ENCODE data around the gene PSMB7. TPM values are rescaled to one million over a fixed set of nuclear protein-coding genes. Genes with fewer than 3 reads are reported as not detected.
A peak's percentile ranks its signal among the peaks of the same experiment; 100 is the strongest.

PSMB7 gene
- total and polyA plus RNA-seq, 2 donors from 2014 or later, result 105 to 250 TPM

DNA sequence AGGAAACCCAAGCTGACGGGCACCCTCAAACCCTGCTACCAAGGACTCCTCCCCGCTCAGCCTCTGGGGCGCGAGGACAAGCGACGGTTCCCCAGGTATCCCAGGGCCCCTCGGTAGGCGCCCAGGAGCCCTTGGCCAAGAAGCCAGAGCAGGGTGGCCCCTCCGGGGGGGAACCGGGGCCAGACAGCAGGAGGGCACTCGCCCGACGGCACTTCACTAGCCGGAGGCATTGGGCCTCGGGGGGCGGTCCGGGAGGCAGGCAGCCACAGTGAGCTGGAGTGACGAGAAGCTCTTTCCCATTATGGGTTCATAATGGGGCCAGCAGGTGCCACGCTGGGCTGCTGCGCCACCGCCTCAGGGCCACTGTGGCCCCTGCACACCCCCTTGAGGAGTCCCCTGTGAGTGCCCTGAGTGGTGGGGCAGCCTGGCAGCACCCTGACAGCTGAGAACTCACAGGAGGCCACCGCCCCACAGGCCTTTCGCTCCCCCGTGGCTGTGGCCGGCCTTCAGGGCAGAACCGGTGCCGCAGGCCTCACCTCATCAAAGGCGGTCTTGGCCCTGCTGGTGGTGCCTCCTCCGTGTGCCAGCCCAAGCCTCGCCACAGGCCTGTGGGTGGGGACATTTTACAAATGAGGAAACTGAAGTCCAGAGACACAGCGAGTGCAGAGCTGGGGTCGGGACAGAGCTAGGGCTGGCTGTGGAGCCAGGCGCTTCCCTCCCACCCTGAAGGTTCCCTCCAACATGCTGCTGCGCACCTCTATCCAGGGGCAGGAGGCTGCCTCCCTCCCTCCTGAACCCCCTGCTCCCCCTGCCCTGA is 68.7 kb downstream of the PSMB7 start:
- no peak for TF ChIP-seq CTCF (IDR thresholded peaks at IDR 0.05; ENCODE audit: borderline replicate concordance, extremely low read depth, insufficient read depth)
- FAIRE-seq (no peak), DNase-seq (peak in 1 of 5 donors; percentile 72)
- Histone ChIP-seq H3K9me3 (ENCODE audit: control insufficient read depth in 2 of 3, insufficient read depth in 1 of 3, low read length in 3 of 3) (no peaks in the 10 kb centered on the region), H3K27me3 (ENCODE audit: control insufficient read depth, insufficient read depth, low read length) (no peaks in the 10 kb centered on the region), H3K4me1 (ENCODE audit: control insufficient read depth in 2 of 3, insufficient read depth in 2 of 3, low read depth in 1 of 3, low read length in 3 of 3) (no peaks in the 10 kb centered on the region), H3K27ac (ENCODE audit: low read depth in 2 of 2, low read length in 2 of 2) (no peak overlapping the region), H3K36me3 (ENCODE audit: control insufficient read depth in 2 of 3, insufficient read depth in 3 of 3, low read length in 3 of 3) (peaks cover 5 to 27% (median 23%) of the 10 kb centered on the region in 3 donors), H3K4me3 (ENCODE audit: low read length in 3 of 3) (no peak overlapping the region), H3K9ac (ENCODE audit: low read length in 3 of 3) (no peak overlapping the region)
- intact Hi-C loops (cut with DNase I), result no loop called here

GRCh38 chr9:124345751-124346281 is 69.4 kb downstream of the PSMB7 start:
- DNase-seq, result peak in 1 of 5 donors; percentile 63
- Histone ChIP-seq H3K9ac (ENCODE audit: low read length in 3 of 3) (no peak overlapping the region), H3K9me3 (ENCODE audit: control insufficient read depth in 2 of 3, insufficient read depth in 1 of 3, low read length in 3 of 3) (no peaks in the 10 kb centered on the region), H3K4me1 (ENCODE audit: control insufficient read depth in 2 of 3, insufficient read depth in 2 of 3, low read depth in 1 of 3, low read length in 3 of 3) (no peaks in the 10 kb centered on the region), H3K27ac (ENCODE audit: low read depth in 2 of 2, low read length in 2 of 2) (no peak overlapping the region), H3K36me3 (ENCODE audit: control insufficient read depth in 2 of 3, insufficient read depth in 3 of 3, low read length in 3 of 3) (peaks cover 5 to 24% (median 16%) of the 10 kb centered on the region in 3 donors), H3K4me3 (ENCODE audit: low read length in 3 of 3) (no peak overlapping the region), H3K27me3 (ENCODE audit: control insufficient read depth, insufficient read depth, low read length) (no peaks in the 10 kb centered on the region)
- intact Hi-C loops (cut with DNase I), result no loop called here
- no peak for FAIRE-seq
- no peak for TF ChIP-seq CTCF (IDR thresholded peaks at IDR 0.05; ENCODE audit: borderline replicate concordance, extremely low read depth, insufficient read depth)

- H3K9ac ChIP-seq (ENCODE audit: low read length in 3 of 3), result no peak overlapping the region
- TF ChIP-seq CTCF (IDR thresholded peaks at IDR 0.05; ENCODE audit: borderline replicate concordance, extremely low read depth, insufficient read depth), result no peak
- H3K4me3 ChIP-seq (ENCODE audit: low read length in 3 of 3), result no peak overlapping the region
- no peaks in the 10 kb centered on the region for H3K27me3 ChIP-seq (ENCODE audit: control insufficient read depth, insufficient read depth, low read length)
- no peak overlapping the region for H3K27ac ChIP-seq (ENCODE audit: low read depth in 2 of 2, low read length in 2 of 2)
- H3K4me1 ChIP-seq (ENCODE audit: control insufficient read depth in 2 of 3, insufficient read depth in 2 of 3, low read depth in 1 of 3, low read length in 3 of 3), result no peaks in the 10 kb centered on the region
- intact Hi-C loops (cut with DNase I), result no loop called here
- DNase-seq, result peak in 1 of 5 donors; percentile 56
- peaks cover 3 to 25% (median 13%) of the 10 kb centered on the region in 3 donors for H3K36me3 ChIP-seq (ENCODE audit: control insufficient read depth in 2 of 3, insufficient read depth in 3 of 3, low read length in 3 of 3)
- H3K9me3 ChIP-seq (ENCODE audit: control insufficient read depth in 2 of 3, insufficient read depth in 1 of 3, low read length in 3 of 3), result no peaks in the 10 kb centered on the region
- FAIRE-seq, result no peak
Observed at GRCh38 chr9:124345063-124345462, 70.2 kb downstream of the PSMB7 start.

All from kidney (tissue), 14 donors.